GM21717 (cell line): ENCODE results near the gene TMEM79.

Experiments used
- ATAC-seq: cut with Tn5 transposase; IDR thresholded peaks from one replicate; pipeline ENCODE4 v1.9.1; 2021; ENCODE audit warnings: mild to moderate bottlenecking, moderate library complexity; ENCODE audit not compliant: unreplicated experiment

Gene TMEM79

DNA sequence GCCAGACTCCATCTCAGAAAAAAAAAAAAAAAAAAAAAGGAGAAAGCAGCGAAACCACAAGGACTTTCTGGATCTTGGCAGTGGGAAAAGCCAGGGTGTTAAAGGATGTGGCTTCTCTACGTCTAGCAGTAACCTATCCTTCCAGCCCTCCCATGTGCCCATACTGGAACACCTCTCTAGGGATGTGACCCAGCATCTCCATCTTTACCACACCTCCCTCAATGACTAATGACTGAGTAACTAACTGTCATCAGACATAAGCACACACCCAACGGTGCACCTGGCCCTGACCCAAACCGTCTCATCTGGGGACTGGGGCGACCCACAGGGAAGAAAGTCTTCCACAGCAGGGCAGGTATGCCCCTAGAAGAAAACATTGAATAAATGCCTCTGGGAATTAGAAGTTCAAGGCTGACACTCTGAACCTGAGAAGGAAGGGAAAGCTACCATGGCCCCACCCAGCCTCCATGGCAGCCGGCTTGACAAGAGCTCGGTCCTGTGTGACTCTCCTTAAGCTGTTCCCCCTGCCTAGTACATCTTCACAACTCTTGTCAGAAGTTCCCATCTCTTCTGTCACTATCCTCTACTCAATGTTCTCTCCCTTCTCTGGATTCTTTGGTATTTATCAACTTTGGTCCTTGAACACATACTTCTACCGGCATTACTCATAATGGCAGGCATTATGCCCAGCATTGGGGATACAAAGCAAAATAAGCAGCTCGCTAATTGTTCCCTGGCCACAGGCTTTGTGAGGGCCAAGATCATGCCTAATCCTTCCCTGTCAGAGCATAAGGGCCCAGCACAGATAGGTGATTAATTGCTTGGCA is 21.5 kb upstream of the TMEM79 start:
- ATAC-seq: no peak

DNA sequence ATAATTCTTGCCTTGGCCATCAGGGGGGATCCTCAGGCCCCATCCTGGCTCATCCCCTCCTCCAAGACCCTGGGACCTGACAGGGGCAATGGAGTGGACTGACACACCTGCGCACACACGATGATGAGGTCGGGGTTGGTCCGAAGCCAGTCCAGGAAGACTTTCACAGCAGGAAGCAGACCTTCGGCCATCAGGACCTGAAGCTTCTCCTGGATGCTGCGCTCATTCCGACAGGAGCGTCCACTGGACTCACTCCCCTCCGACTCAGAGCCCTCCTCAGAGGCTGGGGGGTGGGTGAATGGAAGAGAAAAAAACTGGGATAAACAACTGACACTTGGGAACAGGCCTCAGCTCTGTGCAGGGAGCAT is 20.9 kb upstream of the TMEM79 start:
- no peak for ATAC-seq

GRCh38 chr1:156266051-156266450 is 18.1 kb upstream of the TMEM79 start:
- ATAC-seq: no peak

DNA sequence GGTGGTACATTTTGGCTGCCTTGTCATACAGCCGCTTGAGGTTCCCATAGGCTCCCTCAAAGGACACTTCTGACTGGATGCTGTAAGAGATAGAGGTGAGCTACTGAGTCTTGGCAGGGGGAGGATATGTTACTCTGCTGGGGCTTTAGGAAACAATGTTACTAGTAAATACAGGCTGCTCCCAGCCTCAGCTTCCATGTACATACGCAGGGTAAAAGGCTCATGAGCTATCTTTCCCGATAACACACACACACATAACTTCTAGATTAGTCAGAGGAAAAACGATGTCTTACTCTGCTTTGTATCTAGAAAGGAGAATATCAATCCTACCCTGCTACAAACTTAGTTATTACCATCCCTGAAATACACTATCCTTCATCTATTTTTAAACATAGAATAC is 15.8 kb upstream of the TMEM79 start:
- no peak for ATAC-seq

- ATAC-seq: no peak
Measured at GRCh38 chr1:156270314-156270713, 13.8 kb upstream of the TMEM79 start.

DNA sequence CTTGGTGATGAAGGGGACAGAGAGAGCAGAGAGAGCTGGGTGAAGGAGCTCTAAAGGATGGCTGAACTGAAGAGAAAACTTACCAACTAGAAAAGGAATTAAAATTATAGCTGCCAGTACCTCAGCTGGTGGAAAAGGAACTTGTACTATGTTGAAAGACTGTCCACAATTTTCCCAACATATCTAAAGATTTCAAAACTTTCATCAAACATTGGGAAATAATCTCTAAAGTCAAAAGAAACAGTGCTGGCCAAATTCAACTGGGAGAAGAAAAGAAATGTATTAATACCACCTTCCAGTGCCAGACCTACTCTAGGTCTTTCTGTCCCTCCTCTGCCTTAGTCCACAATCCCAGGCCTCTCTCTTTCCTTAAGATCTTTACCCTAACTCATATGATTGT is 7.6 kb upstream of the TMEM79 start:
- no peak for ATAC-seq

DNA sequence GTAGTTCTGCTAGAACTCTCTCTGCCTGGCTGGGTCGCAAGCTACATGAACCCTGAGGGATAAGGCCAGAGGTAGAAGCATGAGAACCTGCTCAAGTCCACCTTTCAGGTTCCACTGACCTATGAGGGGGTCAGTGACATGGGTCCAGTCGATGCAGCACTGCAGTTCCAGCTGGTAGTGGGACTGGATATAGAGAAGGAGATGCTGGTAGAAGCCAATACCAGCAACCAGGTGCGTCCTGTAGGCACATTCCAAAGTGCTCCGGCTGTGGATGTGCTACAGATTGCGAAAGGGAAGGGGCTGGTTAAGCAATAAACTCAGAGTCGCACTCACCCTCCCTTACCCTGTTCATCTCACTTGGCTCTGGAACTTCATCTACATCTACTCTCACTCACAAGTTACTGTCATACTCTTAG is 7.2 kb upstream of the TMEM79 start:
- ATAC-seq: no peak

GRCh38 chr1:156279837-156280236 is 4.3 kb upstream of the TMEM79 start:
- no peak for ATAC-seq

DNA sequence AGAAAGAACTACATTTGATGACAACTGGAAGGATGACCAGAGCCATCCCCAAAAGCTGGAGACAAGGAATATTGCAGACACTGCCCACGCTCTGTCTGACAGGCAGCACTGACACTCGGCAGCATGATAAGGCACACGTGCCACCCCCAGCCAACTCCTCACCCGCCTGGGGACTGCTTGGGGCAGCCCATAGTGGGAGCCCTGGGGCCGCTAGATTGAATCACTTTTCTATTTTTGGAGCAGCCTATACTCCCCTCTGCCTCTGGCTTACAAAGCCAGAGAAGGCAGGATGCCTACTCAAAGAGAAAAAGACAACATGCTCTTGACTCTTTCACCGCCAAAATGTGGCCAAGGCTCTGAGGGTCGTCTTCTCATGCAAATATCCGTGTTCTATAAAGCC is 2.8 kb upstream of the TMEM79 start:
- peak; percentile 46 for ATAC-seq

DNA sequence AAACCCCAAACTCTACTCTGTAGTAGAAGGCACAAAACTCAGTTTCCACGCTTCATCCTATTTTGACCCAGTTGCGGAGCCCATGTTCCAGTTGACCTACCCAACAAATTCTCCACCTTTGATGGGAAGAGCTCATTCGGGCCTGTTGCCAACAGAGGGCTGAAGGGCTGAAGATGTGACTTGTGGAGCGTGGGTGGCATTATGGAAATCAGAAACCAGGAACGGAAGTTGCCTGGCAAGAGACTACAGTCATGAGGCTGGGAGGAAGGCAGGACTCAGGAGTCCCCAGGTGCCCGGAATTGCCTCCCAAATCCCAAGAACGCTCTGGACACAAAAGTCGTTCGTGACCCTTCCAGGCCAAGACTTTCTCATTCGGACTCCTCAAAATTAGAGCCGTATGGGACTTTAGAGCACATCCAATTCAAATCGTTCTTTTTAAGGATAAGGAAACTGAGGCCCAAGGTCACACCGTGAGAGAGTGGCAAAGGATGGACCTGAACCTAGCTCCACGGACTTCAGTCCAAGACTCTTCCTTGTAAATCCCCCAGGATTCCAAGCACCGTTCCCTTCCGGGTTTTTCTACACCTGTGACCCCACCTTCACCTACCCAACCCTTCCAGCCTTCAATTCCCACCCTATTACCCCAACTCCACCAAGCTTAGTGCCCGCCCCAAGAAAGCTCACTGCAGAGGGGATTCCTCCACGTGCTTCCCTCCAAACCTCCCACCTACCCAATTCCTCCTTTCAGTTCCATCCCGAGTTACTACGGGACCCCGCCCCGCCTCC is 2.2 kb upstream of the TMEM79 start:
- no peak for ATAC-seq

GRCh38 chr1:156282479-156283222 is 1.5 kb upstream of the TMEM79 start, which contains the start of gene SMG5:
Gene SMG5 (minus strand): TSS chr1:156282825. CDS start chr1:156282680, 145 bp downstream.
- ATAC-seq: peak; percentile 69

GRCh38 chr1:156283521-156283920 is 604 bp upstream of the TMEM79 start:
- ATAC-seq: no peak

GRCh38 chr1:156284757-156285156 is 632 bp downstream of the TMEM79 start:
- ATAC-seq: no peak

- ATAC-seq: no peak
Measured at GRCh38 chr1:156285437-156285836, 1.3 kb downstream of the TMEM79 start.

DNA sequence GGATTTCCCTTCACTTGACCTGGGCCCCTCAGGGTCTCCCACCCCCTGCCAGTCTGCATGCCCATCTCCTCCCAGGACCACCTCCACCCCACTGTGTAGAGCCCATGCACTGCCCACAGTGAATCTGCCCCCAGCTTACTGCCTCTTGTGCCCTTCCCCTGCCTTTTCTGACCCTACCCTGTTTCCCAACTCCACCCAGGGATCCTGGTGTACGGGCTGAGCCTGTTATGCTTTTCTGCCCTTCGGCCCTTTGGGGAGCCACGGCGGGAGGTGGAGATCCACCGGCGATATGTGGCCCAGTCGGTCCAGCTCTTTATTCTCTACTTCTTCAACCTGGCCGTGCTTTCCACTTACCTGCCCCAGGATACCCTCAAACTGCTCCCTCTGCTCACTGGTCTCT is 1.9 kb downstream of the TMEM79 start:
- no peak for ATAC-seq

- ATAC-seq: no peak
Measured at GRCh38 chr1:156289857-156290256, 5.7 kb downstream of the TMEM79 start.

DNA sequence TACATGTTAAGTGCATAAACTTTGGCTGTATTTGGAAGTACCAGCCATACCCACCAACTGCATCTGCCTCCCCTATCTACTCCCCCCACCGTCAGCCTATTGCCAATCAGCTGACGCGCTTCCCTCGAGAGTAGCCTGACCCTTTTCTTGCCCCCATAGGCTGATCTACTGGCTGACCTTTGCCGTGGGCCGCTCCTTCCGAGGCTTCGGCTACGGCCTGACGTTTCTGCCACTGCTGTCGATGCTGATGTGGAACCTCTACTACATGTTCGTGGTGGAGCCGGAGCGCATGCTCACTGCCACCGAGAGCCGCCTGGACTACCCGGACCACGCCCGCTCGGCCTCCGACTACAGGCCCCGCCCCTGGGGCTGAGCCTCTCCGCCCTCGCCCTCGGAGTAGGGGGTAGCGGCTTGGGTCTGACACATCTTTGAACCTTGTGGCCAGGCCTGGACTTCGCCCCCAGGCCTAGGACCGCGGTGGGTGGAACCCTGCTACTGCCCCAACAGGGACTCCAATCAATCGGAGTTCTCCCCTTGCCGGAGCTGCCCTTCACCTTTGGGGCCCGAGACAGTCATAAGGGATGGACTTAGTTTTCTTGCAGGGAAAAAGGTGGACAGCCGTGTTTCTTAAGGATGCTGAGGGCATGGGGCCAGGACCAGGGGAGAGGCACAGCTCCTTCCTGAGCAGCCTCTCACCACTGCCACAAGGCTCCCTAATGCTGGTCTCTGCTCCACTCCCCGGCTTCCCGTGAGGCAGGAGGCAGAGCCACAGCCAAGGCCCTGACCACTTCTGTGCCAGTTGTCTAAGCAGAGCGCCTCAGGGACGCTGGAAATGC is 7.3 kb downstream of the TMEM79 start:
- ATAC-seq: no peak

DNA sequence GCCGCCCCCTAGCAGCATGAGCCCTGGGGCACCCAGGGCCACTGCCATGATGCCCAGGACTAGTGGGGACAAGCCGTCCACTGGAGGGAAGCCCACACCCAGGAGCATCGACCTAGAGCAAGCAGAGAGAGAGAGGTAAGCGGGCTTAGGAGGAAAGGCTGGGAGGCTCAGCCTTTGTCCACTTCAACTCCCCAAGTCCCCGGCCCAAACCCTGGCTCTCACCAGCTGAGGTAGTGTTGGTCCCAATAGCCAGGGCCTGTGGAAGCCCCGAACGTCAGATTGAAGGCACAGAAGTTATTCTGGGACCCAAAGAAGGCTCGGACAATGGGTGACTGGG is 8.9 kb downstream of the TMEM79 start:
- ATAC-seq: no peak

DNA sequence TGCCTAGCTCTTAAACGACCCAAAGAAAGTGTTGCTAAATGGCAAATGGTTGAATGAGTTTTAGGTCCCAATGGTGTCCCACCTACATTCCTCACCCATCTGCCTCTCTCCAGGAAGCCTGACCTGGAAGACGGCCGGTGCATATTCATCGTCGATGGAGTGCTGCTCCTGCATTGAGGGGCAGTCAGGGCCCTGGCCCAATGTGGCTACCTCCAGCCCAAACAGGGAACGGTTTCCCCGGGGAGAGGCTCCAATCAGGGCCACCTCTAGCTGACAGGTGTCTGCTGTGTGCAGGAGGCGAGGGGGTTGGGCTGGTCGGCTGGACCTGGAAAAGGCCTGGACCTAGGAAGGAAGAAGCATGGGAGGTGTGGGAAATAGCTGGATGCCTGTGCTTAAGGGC is 9.8 kb downstream of the TMEM79 start:
- no peak for ATAC-seq

GRCh38 chr1:156295391-156295947 is 11.3 kb downstream of the TMEM79 start, which contains the start of gene GLMP:
Gene GLMP (minus strand): TSS chr1:156295679. CDS start chr1:156295645, 34 bp downstream.
- ATAC-seq: no peak
